K562 (cell line): ENCODE results near the gene CLHC1. TPM values are rescaled to one million over a fixed set of nuclear protein-coding genes. Genes with fewer than 3 reads are reported as not detected.
A peak's percentile ranks its signal among the peaks of the same experiment; 100 is the strongest.

ENCODE experiments used
- ATAC-seq: fragments of 200-7000 bp; cut with Tn5 transposase; 3 replicates; pipeline ENCODE4 v1.9.1; 2020; ENCODE audit warnings: moderate library complexity
- BruUV-seq: library from RNA; stranded (reverse); fragments of 400-500 nt; replicated peaks from 2 replicates; lab custom pipeline; 2021; lab: Mats Ljungman, UMichigan
- CTCF ChIA-PET: fragments of 300-600 bp; formaldehyde crosslinking; extraction: SDS; loops from one replicate; lab custom pipeline; 2021; ENCODE audit warnings: low intra/inter-chr PET ratio; lab: Yijun Ruan, JAX
- POLR2A ChIA-PET: fragments of 300-600, 350-650 bp; sonication (Branson Sonifier 250); formaldehyde crosslinking; extraction: SDS; loops from one replicate; lab custom pipeline; 2021; ENCODE audit warnings: antibody characterized with exemption, inconsistent platforms; lab: Yijun Ruan, JAX
- DNase-seq, 4 experiments: peaks; one replicate each; pipeline versions ENCODE4 v3.0.0 to v3.0.0-alpha.2; 2011 to 2018; ENCODE audit warnings: low spot score in 3 of 4, mixed read lengths in 3 of 4; ENCODE audit errors: extremely low read depth in 1 of 4
- FAIRE-seq: peaks from 2 replicates; lab custom pipeline; 2011; peaks lifted over from hg19 to GRCh38; lab: Jason Lieb, UNC
- H2AFZ ChIP-seq: 2 replicates; pipeline ENCODE4 v1.6.0; 2011; ENCODE audit warnings: low read depth, low read length, control low read depth, inconsistent platforms
- H3K27ac ChIP-seq: fragments of 200-600 bp; 3 replicates; pipeline ENCODE4 v1.8.0; 2011; ENCODE audit warnings: low read depth, mild to moderate bottlenecking, control low read depth, inconsistent platforms, low read length, moderate library complexity, mixed read lengths; ENCODE audit errors: extremely low read depth
- H3K27me3 ChIP-seq, 2 experiments: fragments of 300-600 bp in 1 of 2; 2 replicates in 1 of 2; 3 replicates in 1 of 2; pipeline versions ENCODE4 v1.6.0 to v1.8.0; 2011; ENCODE audit warnings: inconsistent platforms in 2 of 2, low read length in 2 of 2, mild to moderate bottlenecking in 1 of 2, mixed read lengths in 1 of 2, moderate library complexity in 1 of 2; ENCODE audit not compliant: control insufficient read depth in 2 of 2, insufficient read depth in 2 of 2
- H3K36me3 ChIP-seq: fragments of 300-600 bp; 3 replicates; pipeline ENCODE4 v1.8.0; 2011; ENCODE audit warnings: mild to moderate bottlenecking, low read length, inconsistent platforms; ENCODE audit not compliant: control insufficient read depth, insufficient read depth
- H3K4me1 ChIP-seq, 2 experiments: fragments of 200-600 bp in 1 of 2; replicated peaks in 1 of 2; 2 replicates in 1 of 2; 3 replicates in 1 of 2; pipeline versions ENCODE4 v1.5.1 to v1.8.0; 2011; ENCODE audit warnings: inconsistent platforms in 2 of 2, low read length in 2 of 2, mild to moderate bottlenecking in 1 of 2, mixed read lengths in 1 of 2, moderate library complexity in 1 of 2; ENCODE audit not compliant: control insufficient read depth in 2 of 2, insufficient read depth in 2 of 2
- H3K4me2 ChIP-seq: 2 replicates; pipeline ENCODE4 v1.6.1; 2011; ENCODE audit warnings: low read length, control low read depth, inconsistent platforms, mixed read lengths; ENCODE audit not compliant: insufficient read depth
- H3K4me3 ChIP-seq: fragments of 200-600 bp; sonication (generic), shearing (Covaris generic); 2 replicates; pipeline ENCODE4 v1.5.1; 2016; ENCODE audit warnings: control low read depth, inconsistent platforms
- H3K79me2 ChIP-seq: fragments of 200-600 bp; 3 replicates; pipeline ENCODE4 v1.8.0; 2011; ENCODE audit warnings: low read length, inconsistent platforms; ENCODE audit not compliant: control insufficient read depth, insufficient read depth
- H3K9ac ChIP-seq, 2 experiments: 2 replicates each; pipeline versions ENCODE4 v1.6.0 to v1.6.1; 2011; ENCODE audit warnings: low read depth in 2 of 2, low read length in 2 of 2, control low read depth in 1 of 2, inconsistent platforms in 1 of 2, mild to moderate bottlenecking in 1 of 2, mixed read lengths in 1 of 2; ENCODE audit not compliant: insufficient read depth in 1 of 2
- H3K9me1 ChIP-seq: one replicate; pipeline ENCODE4 v1.6.0; 2011; ENCODE audit warnings: inconsistent platforms, mild to moderate bottlenecking, low read length, moderate library complexity; ENCODE audit not compliant: control insufficient read depth, insufficient read depth
- H3K9me3 ChIP-seq: replicated peaks from 2 replicates; pipeline ENCODE4 v1.5.1; 2011; ENCODE audit warnings: low read depth, low read length, inconsistent platforms; ENCODE audit not compliant: control insufficient read depth, insufficient read depth
- H4K20me1 ChIP-seq: replicated peaks from 2 replicates; pipeline ENCODE4 v1.6.1; 2011; ENCODE audit warnings: low read length, inconsistent platforms, mixed read lengths; ENCODE audit not compliant: control insufficient read depth, insufficient read depth
- CAMTA2 ChIP-seq: fragments of 250-450 bp; sonication (Bioruptor Pico); conservative IDR thresholded peaks from 2 replicates; pipeline ENCODE4 v1.5.1; 2022
- CBFA2T3 ChIP-seq: fragments of 450-650 bp; IDR thresholded peaks from 2 replicates; pipeline ENCODE4 v1.6.1; 2017
- FOXJ2 ChIP-seq: fragments of 200-800 bp; sonication (Bioruptor generic); IDR thresholded peaks from 2 replicates; pipeline ENCODE4 v1.6.1; 2016; ENCODE audit warnings: missing genetic modification characterization, missing compliant biosample characterization
- GABPB2 ChIP-seq: fragments of 250-450 bp; sonication (Bioruptor Pico); conservative IDR thresholded peaks from 2 replicates; pipeline ENCODE4 v1.5.1; 2021; ENCODE audit warnings: mild to moderate bottlenecking
- MTA3 ChIP-seq: fragments of 450-650 bp; formaldehyde crosslinking; IDR thresholded peaks from 2 replicates; pipeline ENCODE4 v1.6.1; 2017; ENCODE audit warnings: mild to moderate bottlenecking, borderline replicate concordance
- RAD21 ChIP-seq, 2 experiments: fragments of 250-450 bp in 1 of 2; fragments of 450-650 bp in 1 of 2; sonication (Bioruptor Pico) in 1 of 2; formaldehyde crosslinking in 1 of 2; IDR thresholded peaks in 1 of 2; conservative IDR thresholded peaks in 1 of 2; 2 replicates each; pipeline versions ENCODE4 v1.4.0 to v1.8.0; 2020 to 2022; ENCODE audit warnings: mild to moderate bottlenecking in 2 of 2, moderate library complexity in 1 of 2
- SMAD1 ChIP-seq: fragments of 150-350 bp; IDR thresholded peaks from 2 replicates; pipeline ENCODE4 v1.6.1; 2014; ENCODE audit warnings: low read length, low read depth; ENCODE audit not compliant: partially characterized antibody
- SMAD4 ChIP-seq: fragments of 250-450 bp; sonication (Bioruptor Pico); conservative IDR thresholded peaks from 2 replicates; pipeline ENCODE4 v1.8.0; 2021; ENCODE audit warnings: inconsistent platforms, mild to moderate bottlenecking, moderate library complexity
- SUPT5H ChIP-seq: fragments of 450-650 bp; IDR thresholded peaks from 2 replicates; pipeline ENCODE4 v1.6.1; 2016
- TEAD2 ChIP-seq: fragments of 450-650 bp; IDR thresholded peaks from 2 replicates; pipeline ENCODE4 v1.6.1; 2016; ENCODE audit warnings: missing genetic modification characterization, control low read depth, missing compliant biosample characterization
- WGBS: fragments of 100-300 bp; shearing (Covaris generic); methylation state at CpG from one replicate; pipeline ENCODE4 v1.1.6; 2016; ENCODE audit warnings: low coverage, mixed read lengths; ENCODE audit not compliant: insufficient coverage; ENCODE audit errors: missing lambda C conversion rate; 5-methylcytosine and 5-hydroxymethylcytosine counted together
- in situ Hi-C: fragments of 300-500 bp; cut with MboI; formaldehyde crosslinking; loops from 4 replicates; pipeline ENCODE4 v1.15.0; 2018; ENCODE audit warnings: inconsistent platforms, mixed read lengths
- intact Hi-C: fragments of 100-400 bp; cut with micrococcal nuclease; formaldehyde crosslinking; loops from 2 replicates; pipeline ENCODE4 v1.14.2; 2022
- polyA plus RNA-seq, 8 experiments: library from polyadenylated mRNA; depleted of rRNA in 4 of 8; stranded (reverse) in 5 of 8; unstranded in 3 of 8; fragments of >200 nt; fragmentation: Nextera tagmentation in 2 of 8; fragmentation: Illumina TruSeq in 1 of 8; extraction: Ambion mirVana in 2 of 8; extraction: Trizol in 1 of 8; gene quantifications; 2 replicates each; pipeline versions ENCODE4 v1.2.1 to v1.2.3, GENCODE V29; 2011 to 2014; ENCODE audit warnings: inconsistent platforms in 1 of 8, missing spikeins in 1 of 8
- total RNA-seq, 7 experiments: library from RNA; depleted of rRNA in 6 of 7; stranded (reverse); fragments of >200 nt in 6 of 7; fragmentation: Illumina TruSeq in 2 of 7; extraction: Trizol in 2 of 7; gene quantifications; 2 replicates each; pipeline versions ENCODE4 v1.2.1 to v1.2.3, GENCODE V29; 2011 to 2021; ENCODE audit warnings: low replicate concordance in 1 of 7

CLHC1 gene
- total and polyA plus RNA-seq, 9 of the 15 experiments (the other 6 are each of a cell fraction or from before 2014, with no cell fraction given): 3.7 to 14.3 (median 8.6) TPM

- BruUV-seq: no TSS peak
- TF ChIP-seq SMAD4 (no peak), FOXJ2 (tag) (peak; percentile 72; the same call in 1 of the 2 replicates), TEAD2 (tag) (no peak), MTA3 (no peak), RAD21 (CRISPR knock-in tag; conservative IDR thresholded peaks at IDR 0.05 in 1 of 2, IDR thresholded peaks at IDR 0.05 in 1 of 2) (no peak), CBFA2T3 (no peak)
- ChIA-PET CTCF (no interaction called here), POLR2A (interaction anchor here (0.7 to 1.2 kb wide), 3 partner anchors 10 to 15 kb away, joined by 3 to 4 read pairs (median 3); partner anchors contain the start of genes CLHC1 and RPS27A)
- no peak overlapping the region for H3K4me3 ChIP-seq
- no peak overlapping the region for H3K27ac ChIP-seq
- no peaks in the 10 kb centered on the region for H3K9me1 ChIP-seq
- no peaks in the 10 kb centered on the region for H4K20me1 ChIP-seq
- H3K36me3 ChIP-seq: peaks cover 88% of the 10 kb centered on the region
- ATAC-seq (no peak), FAIRE-seq (no peak), DNase-seq (no peak)
- H3K79me2 ChIP-seq: no peaks in the 10 kb centered on the region
- in situ Hi-C loops: no loop called here
- no peaks in the 10 kb centered on the region for H3K27me3 ChIP-seq
- H3K4me1 ChIP-seq: no peaks in the 10 kb centered on the region
- H3K9ac ChIP-seq: no peak overlapping the region
- no peak overlapping the region for H3K4me2 ChIP-seq
- WGBS: 71% methylated on average over 5 of the region's 5 CpGs
- intact Hi-C loops: no loop called here
- no peak overlapping the region for H2AFZ ChIP-seq
- no peaks in the 10 kb centered on the region for H3K9me3 ChIP-seq
Measured at GRCh38 chr2:55247025-55247424, 14.9 kb upstream of the CLHC1 start.

GRCh38 chr2:55245411-55245810 lies 13.3 kb upstream of the CLHC1 start:
- Histone ChIP-seq H3K4me1 (no peaks in the 10 kb centered on the region), H3K9me1 (no peaks in the 10 kb centered on the region), H3K9ac (no peak overlapping the region), H3K27me3 (no peaks in the 10 kb centered on the region), H3K4me2 (no peak overlapping the region), H2AFZ (no peak overlapping the region), H3K4me3 (no peak overlapping the region), H3K27ac (no peak overlapping the region), H3K36me3 (peaks cover 85% of the 10 kb centered on the region), H3K79me2 (no peaks in the 10 kb centered on the region), H4K20me1 (no peaks in the 10 kb centered on the region), H3K9me3 (no peaks in the 10 kb centered on the region)
- CTCF ChIA-PET: no interaction called here
- DNase-seq (no peak), ATAC-seq (no peak), FAIRE-seq (no peak)
- intact Hi-C loops: no loop called here
- BruUV-seq: no TSS peak
- POLR2A ChIA-PET: no interaction called here
- in situ Hi-C loops: no loop called here
- 81% methylated on average over 5 of the region's 5 CpGs for WGBS
- TF ChIP-seq SUPT5H: no peak
- TF ChIP-seq GABPB2: no peak
- no peak for TF ChIP-seq SMAD1
- no peak for TF ChIP-seq CAMTA2 (CRISPR knock-in tag)
